Tibial artery (tissue), 4 donors: ENCODE measurements around the gene NXN.

ENCODE experiments used
- DNase-seq, 2 donors: peaks; one replicate each; pipeline ENCODE4 v3.0.0-alpha.2; 2019
- H3K27ac ChIP-seq, 2 donors: fragments of 200-600 bp; sonication (generic) in 1 of 2; 1 replicate in 1 of 2; 2 replicates in 1 of 2; pipeline ENCODE4 v1.5.1; 2018 to 2019; ENCODE audit warnings: mild to moderate bottlenecking in 1 of 2
- H3K27me3 ChIP-seq, 2 donors: fragments of 200-600 bp; sonication (generic) in 1 of 2; one replicate each; pipeline versions ENCODE4 v1.5.1 to v1.6.0; 2016 to 2019
- H3K36me3 ChIP-seq, 3 donors: fragments of 200-600 bp; sonication (generic) in 2 of 3; one replicate each; pipeline ENCODE4 v1.5.1; 2016 to 2019; ENCODE audit warnings: mild to moderate bottlenecking in 2 of 3
- H3K4me1 ChIP-seq, 4 donors: fragments of 200-600 bp; sonication (generic) in 2 of 4; 1 replicate in 3 of 4; 2 replicates in 1 of 4; pipeline ENCODE4 v1.5.1; 2016 to 2019
- H3K4me3 ChIP-seq, 2 donors: fragments of 200-600 bp; sonication (generic) in 1 of 2; 1 replicate in 1 of 2; 2 replicates in 1 of 2; pipeline ENCODE4 v1.5.1; 2018 to 2019; ENCODE audit warnings: mild to moderate bottlenecking in 2 of 2
- H3K9me3 ChIP-seq, 3 donors: fragments of 200-600 bp; sonication (generic) in 1 of 3; one replicate each; pipeline ENCODE4 v1.5.1; 2016 to 2019
- CTCF ChIP-seq, 2 experiments: fragments of 200-600 bp in 1 of 2; fragments of 450-650 bp in 1 of 2; IDR thresholded peaks; one replicate each; pipeline ENCODE4 v1.5.1; 2017 to 2019; ENCODE audit warnings: antibody characterized with exemption in 2 of 2, mild to moderate bottlenecking in 1 of 2, moderate library complexity in 1 of 2
- intact Hi-C: fragments of 100-400 bp; cut with DNase I; formaldehyde crosslinking; loops from one replicate; pipeline ENCODE4 v1.15.0; 2023; ENCODE audit warnings: low total_unique reads

Gene NXN

GRCh38 chr17:851924-852323 is 127.7 kb downstream of the NXN start:
- H3K36me3 ChIP-seq, result no peaks in the 10 kb centered on the region
- no peaks in the 10 kb centered on the region for H3K9me3 ChIP-seq
- no peak overlapping the region for H3K4me3 ChIP-seq
- H3K4me1 ChIP-seq, result peaks cover 6 to 52% (median 26%) of the 10 kb centered on the region in 4 donors
- no peak for TF ChIP-seq CTCF (IDR thresholded peaks at IDR 0.05)
- DNase-seq, result no peak
- no peaks in the 10 kb centered on the region for H3K27me3 ChIP-seq
- intact Hi-C loops, result no loop called here
- H3K27ac ChIP-seq, result peak overlapping the region in 1 of 2 donors; percentile 21

GRCh38 chr17:850851-851763 is 128.5 kb downstream of the NXN start:
- no peaks in the 10 kb centered on the region for H3K27me3 ChIP-seq
- no peaks in the 10 kb centered on the region for H3K9me3 ChIP-seq
- no peaks in the 10 kb centered on the region for H3K36me3 ChIP-seq
- intact Hi-C loops, result no loop called here
- H3K4me3 ChIP-seq, result peak overlapping the region in 1 of 2 donors; percentile 0
- peaks cover 6 to 50% (median 23%) of the 10 kb centered on the region in 4 donors for H3K4me1 ChIP-seq
- no peak for TF ChIP-seq CTCF (IDR thresholded peaks at IDR 0.05)
- DNase-seq, result peak in 1 of 2 donors; percentile 65
- H3K27ac ChIP-seq, result peak overlapping the region; percentile 4 to 8

GRCh38 chr17:850086-850850 is 129.3 kb downstream of the NXN start:
- no peaks in the 10 kb centered on the region for H3K36me3 ChIP-seq
- intact Hi-C loops, result no loop called here
- peak in 1 of 2 donors; percentile 51 for DNase-seq
- no peaks in the 10 kb centered on the region for H3K9me3 ChIP-seq
- H3K27ac ChIP-seq, result peak overlapping the region; percentile 4 to 8
- H3K4me1 ChIP-seq, result peaks cover 6 to 45% (median 15%) of the 10 kb centered on the region in 4 donors
- H3K27me3 ChIP-seq, result no peaks in the 10 kb centered on the region
- TF ChIP-seq CTCF (IDR thresholded peaks at IDR 0.05), result no peak
- peak overlapping the region in 1 of 2 donors; percentile 0 for H3K4me3 ChIP-seq

GRCh38 chr17:848402-848801 is 131.2 kb downstream of the NXN start:
- no peak for DNase-seq
- intact Hi-C loops, result no loop called here
- Histone ChIP-seq H3K4me3 (no peak overlapping the region), H3K27me3 (no peaks in the 10 kb centered on the region), H3K27ac (no peak overlapping the region), H3K4me1 (peaks cover 6 to 41% (median 10%) of the 10 kb centered on the region in 4 donors), H3K9me3 (no peaks in the 10 kb centered on the region), H3K36me3 (no peaks in the 10 kb centered on the region)
- TF ChIP-seq CTCF (IDR thresholded peaks at IDR 0.05), result no peak

DNA sequence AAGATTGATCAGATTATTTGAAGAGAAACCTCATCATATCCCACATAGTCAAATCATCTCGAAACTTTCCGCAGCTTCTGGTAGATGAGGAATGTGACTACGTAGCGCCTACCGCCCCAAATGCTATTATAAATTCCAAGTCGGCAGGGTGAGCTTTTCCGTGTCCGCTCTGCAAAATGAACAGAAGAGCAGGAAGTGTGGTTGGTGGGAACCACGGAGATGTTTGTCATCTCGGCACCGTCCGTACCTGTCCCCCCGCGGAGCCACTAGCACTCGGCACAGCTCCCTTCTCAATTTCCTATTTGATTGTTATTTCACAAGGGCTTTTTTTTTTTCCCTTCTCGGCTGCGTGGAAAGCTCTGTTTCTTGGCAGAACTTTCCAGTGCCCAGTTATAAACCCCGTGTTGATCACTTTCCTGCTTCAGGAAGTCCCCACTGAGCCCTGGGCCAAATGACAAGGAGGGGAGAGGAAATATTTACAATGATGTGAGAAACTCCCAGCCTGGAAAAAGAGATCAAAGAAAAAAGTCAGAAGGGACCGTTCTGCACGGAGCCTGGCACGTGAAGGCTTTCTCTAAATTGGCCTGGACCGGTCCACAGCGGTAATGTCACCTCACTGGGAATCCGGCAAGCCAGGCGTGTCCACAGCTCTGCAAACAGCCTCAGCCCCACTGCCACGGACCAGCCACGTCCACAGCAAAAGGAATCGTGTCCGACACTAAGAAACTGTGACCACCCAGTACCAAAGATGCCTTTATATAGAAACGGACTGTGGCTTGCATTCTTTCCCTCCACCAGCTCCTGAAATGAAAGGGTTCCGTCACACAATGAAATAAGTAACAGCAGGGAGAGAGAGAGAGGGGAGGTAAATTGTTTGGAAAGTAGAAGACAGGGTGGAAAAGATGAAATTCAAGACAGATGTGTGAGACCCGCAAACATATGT is 132.4 kb downstream of the NXN start:
- no peak for TF ChIP-seq CTCF (IDR thresholded peaks at IDR 0.05)
- H3K36me3 ChIP-seq, result no peaks in the 10 kb centered on the region
- H3K27ac ChIP-seq, result peak overlapping the region; percentile 60 to 61
- DNase-seq, result no peak
- intact Hi-C loops, result no loop called here
- peak overlapping the region; percentile 46 to 51 for H3K4me3 ChIP-seq
- H3K9me3 ChIP-seq, result no peaks in the 10 kb centered on the region
- H3K4me1 ChIP-seq, result peaks cover 4 to 35% (median 10%) of the 10 kb centered on the region in 4 donors
- H3K27me3 ChIP-seq, result no peaks in the 10 kb centered on the region
